Liver (tissue), 3 donors: ENCODE results near the gene HMGB2.

Experiments
- EGR1 ChIP-seq, 2 donors: IDR thresholded peaks; 2 replicates each; pipeline ENCODE4 v1.6.1; 2016 to 2018; ENCODE audit warnings: antibody characterized with exemption in 2 of 2, low read depth in 2 of 2
- HNF4A ChIP-seq, 2 donors: conservative IDR thresholded peaks; 2 replicates each; pipeline ENCODE4 v1.6.1; 2016; ENCODE audit warnings: antibody characterized with exemption in 2 of 2, mild to moderate bottlenecking in 2 of 2
- HNF4G ChIP-seq: IDR thresholded peaks from 2 replicates; pipeline ENCODE4 v1.6.1; 2016; ENCODE audit warnings: antibody characterized with exemption
- RAD21 ChIP-seq, 2 donors: IDR thresholded peaks; 2 replicates each; pipeline ENCODE4 v1.6.1; 2016; ENCODE audit warnings: antibody characterized with exemption in 2 of 2, mild to moderate bottlenecking in 2 of 2
- SP1 ChIP-seq: IDR thresholded peaks from 2 replicates; pipeline ENCODE4 v1.6.1; 2018; ENCODE audit warnings: antibody characterized with exemption, mild to moderate bottlenecking
- TAF1 ChIP-seq: conservative IDR thresholded peaks from 2 replicates; pipeline ENCODE4 v1.6.1; 2016; ENCODE audit warnings: antibody characterized with exemption, mild to moderate bottlenecking
- YY1 ChIP-seq: IDR thresholded peaks from 2 replicates; pipeline ENCODE4 v1.6.1; 2016; ENCODE audit warnings: antibody characterized with exemption, mild to moderate bottlenecking
- TF ChIP-seq, protein P1 (sequence below): IDR thresholded peaks from 2 replicates; pipeline ENCODE4 v1.6.1; 2016; ENCODE audit warnings: antibody characterized with exemption
- TF ChIP-seq, protein P2 (sequence below): fragments of 150-350 bp; IDR thresholded peaks from 2 replicates; pipeline ENCODE4 v1.5.1; 2017; ENCODE audit warnings: improper control_type of control experiment, low read depth, low read length; ENCODE audit not compliant: missing input control
- TF ChIP-seq, protein P3 (sequence below): IDR thresholded peaks from 2 replicates; pipeline ENCODE4 v1.6.1; 2016; ENCODE audit warnings: antibody characterized with exemption, mild to moderate bottlenecking
- TF ChIP-seq, protein P4 (sequence below): IDR thresholded peaks from 2 replicates; pipeline ENCODE4 v1.6.1; 2016; ENCODE audit warnings: antibody characterized with exemption
- donor health status: healthy.
- donor health status: healthy.

DNA sequence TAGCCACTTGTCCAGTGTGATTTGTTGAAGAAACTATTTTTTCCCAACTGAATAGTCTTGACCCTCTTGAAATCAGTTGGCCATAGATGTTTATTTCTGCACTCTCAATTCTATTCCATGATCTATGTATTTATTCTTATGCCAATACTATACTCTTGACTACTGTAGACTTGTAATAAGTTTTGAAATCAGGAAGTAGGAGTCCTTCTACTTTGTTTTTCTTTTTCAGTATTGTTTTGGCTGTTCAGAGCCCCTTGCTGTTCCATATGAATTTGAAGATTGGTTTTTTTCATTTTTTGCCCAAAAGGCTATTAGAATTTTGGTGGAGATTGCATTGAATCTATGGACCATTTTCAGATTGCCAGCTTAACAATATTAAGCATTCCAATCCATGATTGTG lies 46.8 kb upstream of the HMGB2 start:
- TF ChIP-seq, protein P1, sequence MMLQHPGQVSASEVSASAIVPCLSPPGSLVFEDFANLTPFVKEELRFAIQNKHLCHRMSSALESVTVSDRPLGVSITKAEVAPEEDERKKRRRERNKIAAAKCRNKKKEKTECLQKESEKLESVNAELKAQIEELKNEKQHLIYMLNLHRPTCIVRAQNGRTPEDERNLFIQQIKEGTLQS, result no peak
- TF ChIP-seq RAD21 (IDR thresholded peaks at IDR 0.05), result no peak
- TF ChIP-seq, protein P2, sequence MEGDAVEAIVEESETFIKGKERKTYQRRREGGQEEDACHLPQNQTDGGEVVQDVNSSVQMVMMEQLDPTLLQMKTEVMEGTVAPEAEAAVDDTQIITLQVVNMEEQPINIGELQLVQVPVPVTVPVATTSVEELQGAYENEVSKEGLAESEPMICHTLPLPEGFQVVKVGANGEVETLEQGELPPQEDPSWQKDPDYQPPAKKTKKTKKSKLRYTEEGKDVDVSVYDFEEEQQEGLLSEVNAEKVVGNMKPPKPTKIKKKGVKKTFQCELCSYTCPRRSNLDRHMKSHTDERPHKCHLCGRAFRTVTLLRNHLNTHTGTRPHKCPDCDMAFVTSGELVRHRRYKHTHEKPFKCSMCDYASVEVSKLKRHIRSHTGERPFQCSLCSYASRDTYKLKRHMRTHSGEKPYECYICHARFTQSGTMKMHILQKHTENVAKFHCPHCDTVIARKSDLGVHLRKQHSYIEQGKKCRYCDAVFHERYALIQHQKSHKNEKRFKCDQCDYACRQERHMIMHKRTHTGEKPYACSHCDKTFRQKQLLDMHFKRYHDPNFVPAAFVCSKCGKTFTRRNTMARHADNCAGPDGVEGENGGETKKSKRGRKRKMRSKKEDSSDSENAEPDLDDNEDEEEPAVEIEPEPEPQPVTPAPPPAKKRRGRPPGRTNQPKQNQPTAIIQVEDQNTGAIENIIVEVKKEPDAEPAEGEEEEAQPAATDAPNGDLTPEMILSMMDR, result no peak
- TF ChIP-seq, protein P3, sequence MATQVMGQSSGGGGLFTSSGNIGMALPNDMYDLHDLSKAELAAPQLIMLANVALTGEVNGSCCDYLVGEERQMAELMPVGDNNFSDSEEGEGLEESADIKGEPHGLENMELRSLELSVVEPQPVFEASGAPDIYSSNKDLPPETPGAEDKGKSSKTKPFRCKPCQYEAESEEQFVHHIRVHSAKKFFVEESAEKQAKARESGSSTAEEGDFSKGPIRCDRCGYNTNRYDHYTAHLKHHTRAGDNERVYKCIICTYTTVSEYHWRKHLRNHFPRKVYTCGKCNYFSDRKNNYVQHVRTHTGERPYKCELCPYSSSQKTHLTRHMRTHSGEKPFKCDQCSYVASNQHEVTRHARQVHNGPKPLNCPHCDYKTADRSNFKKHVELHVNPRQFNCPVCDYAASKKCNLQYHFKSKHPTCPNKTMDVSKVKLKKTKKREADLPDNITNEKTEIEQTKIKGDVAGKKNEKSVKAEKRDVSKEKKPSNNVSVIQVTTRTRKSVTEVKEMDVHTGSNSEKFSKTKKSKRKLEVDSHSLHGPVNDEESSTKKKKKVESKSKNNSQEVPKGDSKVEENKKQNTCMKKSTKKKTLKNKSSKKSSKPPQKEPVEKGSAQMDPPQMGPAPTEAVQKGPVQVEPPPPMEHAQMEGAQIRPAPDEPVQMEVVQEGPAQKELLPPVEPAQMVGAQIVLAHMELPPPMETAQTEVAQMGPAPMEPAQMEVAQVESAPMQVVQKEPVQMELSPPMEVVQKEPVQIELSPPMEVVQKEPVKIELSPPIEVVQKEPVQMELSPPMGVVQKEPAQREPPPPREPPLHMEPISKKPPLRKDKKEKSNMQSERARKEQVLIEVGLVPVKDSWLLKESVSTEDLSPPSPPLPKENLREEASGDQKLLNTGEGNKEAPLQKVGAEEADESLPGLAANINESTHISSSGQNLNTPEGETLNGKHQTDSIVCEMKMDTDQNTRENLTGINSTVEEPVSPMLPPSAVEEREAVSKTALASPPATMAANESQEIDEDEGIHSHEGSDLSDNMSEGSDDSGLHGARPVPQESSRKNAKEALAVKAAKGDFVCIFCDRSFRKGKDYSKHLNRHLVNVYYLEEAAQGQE, result no peak
- TF ChIP-seq, protein P4, sequence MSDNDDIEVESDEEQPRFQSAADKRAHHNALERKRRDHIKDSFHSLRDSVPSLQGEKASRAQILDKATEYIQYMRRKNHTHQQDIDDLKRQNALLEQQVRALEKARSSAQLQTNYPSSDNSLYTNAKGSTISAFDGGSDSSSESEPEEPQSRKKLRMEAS, result no peak
- no peak for TF ChIP-seq HNF4G
- no peak for TF ChIP-seq SP1
- no peak for TF ChIP-seq YY1
- no peak for TF ChIP-seq TAF1
- TF ChIP-seq HNF4A (conservative IDR thresholded peaks at IDR 0.05), result no peak
- no peak for TF ChIP-seq EGR1 (IDR thresholded peaks at IDR 0.05; ENCODE audit: low read depth in 2 of 2)
